Prostate gland (tissue), 2 donors: Measurements from ENCODE around the gene C2CD4A. TPM values are rescaled to one million over a fixed set of nuclear protein-coding genes. Genes with fewer than 3 reads are reported as not detected.
A peak's percentile ranks its signal among the peaks of the same experiment; 100 is the strongest.

Experiments used
- DNase-seq: peaks from one replicate; pipeline ENCODE4 v3.0.0-alpha.2; 2019; ENCODE audit warnings: low spot score
- H3K27ac ChIP-seq, 2 donors: fragments of 200-600 bp; sonication (generic); 2 replicates each; pipeline ENCODE4 v1.5.1; 2017 to 2019
- H3K27me3 ChIP-seq: fragments of 200-600 bp; sonication (generic); replicated peaks from 2 replicates; pipeline ENCODE4 v1.5.1; 2019; ENCODE audit not compliant: insufficient read depth
- H3K36me3 ChIP-seq, 2 donors: fragments of 200-600 bp; sonication (generic); 1 replicate in 1 of 2; 2 replicates in 1 of 2; pipeline versions ENCODE4 v1.5.1 to v1.8.1; 2017 to 2019
- H3K4me1 ChIP-seq: fragments of 200-600 bp; sonication (generic); replicated peaks from 2 replicates; pipeline ENCODE4 v1.5.1; 2019
- H3K4me3 ChIP-seq, 2 donors: fragments of 200-600 bp; sonication (generic); 2 replicates each; pipeline ENCODE4 v1.5.1; 2017 to 2019
- H3K9me3 ChIP-seq: fragments of 200-600 bp; sonication (generic); 2 replicates; pipeline ENCODE4 v1.5.1; 2017
- CTCF ChIP-seq, 4 experiments: fragments of 200-600 bp in 2 of 4; fragments of 450-650 bp in 2 of 4; sonication (generic) in 2 of 4; IDR thresholded peaks; 1 replicate in 3 of 4; 2 replicates in 1 of 4; pipeline ENCODE4 v1.5.1; 2016 to 2019; ENCODE audit warnings: antibody characterized with exemption in 4 of 4, mild to moderate bottlenecking in 2 of 4, moderate library complexity in 2 of 4
- POLR2A ChIP-seq: fragments of 450-650 bp; IDR thresholded peaks from one replicate; pipeline ENCODE4 v1.6.1; 2016; ENCODE audit warnings: antibody characterized with exemption, mild to moderate bottlenecking
- POLR2AphosphoS5 ChIP-seq: sonication (generic); formaldehyde crosslinking; IDR thresholded peaks from one replicate; pipeline ENCODE4 v1.6.1; 2017; ENCODE audit warnings: antibody characterized with exemption
- WGBS: methylation state at CpG from one replicate; pipeline ENCODE4 v1.1.5; 2018; 5-methylcytosine and 5-hydroxymethylcytosine counted together
- intact Hi-C: fragments of 100-400 bp; cut with DNase I; formaldehyde crosslinking; loops from one replicate; pipeline ENCODE4 v1.14.2; 2022
- total RNA-seq, 2 donors: library from RNA; depleted of rRNA; stranded (reverse); fragments of >200 nt; gene quantifications; one replicate each; pipeline ENCODE4 v1.1.0, GENCODE V29; 2016

Gene C2CD4A
- total RNA-seq, 2 donors from 2014 or later, result 0.28 to 0.36 TPM

GRCh38 chr15:62075595-62076277 is 9.0 kb downstream of the C2CD4A start:
- no peaks in the 10 kb centered on the region for H3K36me3 ChIP-seq
- 33% methylated on average over 9 of the region's 9 CpGs for WGBS
- H3K9me3 ChIP-seq, result no peaks in the 10 kb centered on the region
- intact Hi-C loops, result no loop called here
- TF ChIP-seq CTCF (IDR thresholded peaks at IDR 0.05) (no peak), POLR2AphosphoS5 (peak; percentile 64)
- H3K27ac ChIP-seq, result peak overlapping the region; percentile 58 to 59
- no peaks in the 10 kb centered on the region for H3K4me1 ChIP-seq
- H3K4me3 ChIP-seq, result no peak overlapping the region
- no peaks in the 10 kb centered on the region for H3K27me3 ChIP-seq
- peak; percentile 76 for DNase-seq

- no peaks in the 10 kb centered on the region for H3K36me3 ChIP-seq
- no peaks in the 10 kb centered on the region for H3K4me1 ChIP-seq
- WGBS, result 64% methylated on average over 4 of the region's 4 CpGs
- no peaks in the 10 kb centered on the region for H3K9me3 ChIP-seq
- H3K27ac ChIP-seq, result no peak overlapping the region
- intact Hi-C loops, result no loop called here
- no peak for TF ChIP-seq POLR2A
- no peak for TF ChIP-seq CTCF (IDR thresholded peaks at IDR 0.05)
- no peak for TF ChIP-seq POLR2AphosphoS5
- no peak overlapping the region for H3K4me3 ChIP-seq
- no peak for DNase-seq
- H3K27me3 ChIP-seq, result no peaks in the 10 kb centered on the region
Measured at GRCh38 chr15:62079594-62079993, 12.8 kb downstream of the C2CD4A start.

GRCh38 chr15:62083194-62084154 is 16.7 kb downstream of the C2CD4A start:
- no peaks in the 10 kb centered on the region for H3K36me3 ChIP-seq
- no peak for DNase-seq
- no peaks in the 10 kb centered on the region for H3K4me1 ChIP-seq
- TF ChIP-seq CTCF (IDR thresholded peaks at IDR 0.05) (no peak), POLR2A (no peak), POLR2AphosphoS5 (no peak)
- no peaks in the 10 kb centered on the region for H3K27me3 ChIP-seq
- intact Hi-C loops, result no loop called here
- WGBS, result 82% methylated on average over 9 of the region's 9 CpGs
- H3K9me3 ChIP-seq, result no peaks in the 10 kb centered on the region
- H3K4me3 ChIP-seq, result no peak overlapping the region
- H3K27ac ChIP-seq, result no peak overlapping the region

GRCh38 chr15:62085740-62086139 is 19.0 kb downstream of the C2CD4A start:
- intact Hi-C loops, result no loop called here
- no peak for DNase-seq
- no peaks in the 10 kb centered on the region for H3K36me3 ChIP-seq
- no peak overlapping the region for H3K27ac ChIP-seq
- H3K4me3 ChIP-seq, result no peak overlapping the region
- H3K9me3 ChIP-seq, result no peaks in the 10 kb centered on the region
- H3K4me1 ChIP-seq, result no peaks in the 10 kb centered on the region
- no peaks in the 10 kb centered on the region for H3K27me3 ChIP-seq
- 65% methylated on average over 4 of the region's 4 CpGs for WGBS
- TF ChIP-seq POLR2AphosphoS5, result no peak
- TF ChIP-seq POLR2A, result no peak
- TF ChIP-seq CTCF (IDR thresholded peaks at IDR 0.05), result no peak
